WTC11 (cell line): ENCODE measurements around the gene FNIP1.

Experiments
- CREB1 ChIP-seq: sonication (generic); formaldehyde crosslinking; IDR thresholded peaks from 2 replicates; pipeline ENCODE4 v1.8.0; 2023; ENCODE audit warnings: mild to moderate bottlenecking, missing genetic modification reagents
- EMX1 ChIP-seq: fragments of 250-450 bp; sonication (Bioruptor Pico); IDR thresholded peaks from 2 replicates; pipeline ENCODE4 v1.8.0; 2021; ENCODE audit warnings: mild to moderate bottlenecking
- ESRRA ChIP-seq: sonication (generic); formaldehyde crosslinking; IDR thresholded peaks from 2 replicates; pipeline ENCODE4 v1.8.1; 2022; ENCODE audit warnings: mild to moderate bottlenecking, missing genetic modification reagents, borderline replicate concordance
- SMAD3 ChIP-seq: sonication (generic); formaldehyde crosslinking; IDR thresholded peaks from 2 replicates; pipeline ENCODE4 v1.8.0; 2022; ENCODE audit warnings: missing genetic modification reagents, mild to moderate bottlenecking, borderline replicate concordance
- TCF7 ChIP-seq: sonication (generic); formaldehyde crosslinking; IDR thresholded peaks from 2 replicates; pipeline ENCODE4 v1.8.0; 2022; ENCODE audit warnings: mild to moderate bottlenecking, low read depth, missing genetic modification reagents, moderate library complexity
- TF ChIP-seq, protein P1 (sequence below): sonication (generic); formaldehyde crosslinking; IDR thresholded peaks from 2 replicates; pipeline ENCODE4 v1.8.0; 2023; ENCODE audit warnings: missing genetic modification reagents, mild to moderate bottlenecking, borderline replicate concordance
- TF ChIP-seq, protein P2 (sequence below): sonication (generic); formaldehyde crosslinking; IDR thresholded peaks from 2 replicates; pipeline ENCODE4 v1.8.1; 2023; ENCODE audit warnings: mild to moderate bottlenecking, missing genetic modification reagents, moderate library complexity
- TF ChIP-seq, protein P3 (sequence below): fragments of 250-450 bp; sonication (Bioruptor Pico); IDR thresholded peaks from 2 replicates; pipeline ENCODE4 v1.9.0; 2021; ENCODE audit warnings: mild to moderate bottlenecking

DNA sequence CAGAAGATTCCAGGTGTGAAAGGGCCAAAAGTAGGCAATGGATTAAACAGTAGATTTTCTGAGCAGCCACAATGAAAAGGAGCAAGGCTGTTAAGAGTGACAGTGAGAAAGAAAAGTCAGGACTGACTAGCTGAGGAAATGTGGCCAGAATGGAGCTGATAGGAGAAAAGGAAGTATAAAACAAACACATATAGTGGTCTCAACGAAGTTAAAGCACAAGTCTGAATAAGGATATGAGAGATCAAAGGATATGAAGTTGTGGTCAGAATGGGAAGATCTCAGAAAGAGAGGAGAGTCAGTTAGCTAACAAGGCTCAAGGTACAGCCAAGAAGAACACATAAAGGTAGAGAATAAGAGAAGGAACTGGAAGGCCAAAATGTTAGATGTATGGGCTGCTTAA lies 39.9 kb downstream of the FNIP1 start:
- TF ChIP-seq SMAD3 (CRISPR knock-in tag) (no peak), ESRRA (no peak), EMX1 (CRISPR knock-in tag) (no peak), CREB1 (CRISPR knock-in tag) (no peak), TCF7 (CRISPR knock-in tag) (no peak)
- TF ChIP-seq, protein P1, sequence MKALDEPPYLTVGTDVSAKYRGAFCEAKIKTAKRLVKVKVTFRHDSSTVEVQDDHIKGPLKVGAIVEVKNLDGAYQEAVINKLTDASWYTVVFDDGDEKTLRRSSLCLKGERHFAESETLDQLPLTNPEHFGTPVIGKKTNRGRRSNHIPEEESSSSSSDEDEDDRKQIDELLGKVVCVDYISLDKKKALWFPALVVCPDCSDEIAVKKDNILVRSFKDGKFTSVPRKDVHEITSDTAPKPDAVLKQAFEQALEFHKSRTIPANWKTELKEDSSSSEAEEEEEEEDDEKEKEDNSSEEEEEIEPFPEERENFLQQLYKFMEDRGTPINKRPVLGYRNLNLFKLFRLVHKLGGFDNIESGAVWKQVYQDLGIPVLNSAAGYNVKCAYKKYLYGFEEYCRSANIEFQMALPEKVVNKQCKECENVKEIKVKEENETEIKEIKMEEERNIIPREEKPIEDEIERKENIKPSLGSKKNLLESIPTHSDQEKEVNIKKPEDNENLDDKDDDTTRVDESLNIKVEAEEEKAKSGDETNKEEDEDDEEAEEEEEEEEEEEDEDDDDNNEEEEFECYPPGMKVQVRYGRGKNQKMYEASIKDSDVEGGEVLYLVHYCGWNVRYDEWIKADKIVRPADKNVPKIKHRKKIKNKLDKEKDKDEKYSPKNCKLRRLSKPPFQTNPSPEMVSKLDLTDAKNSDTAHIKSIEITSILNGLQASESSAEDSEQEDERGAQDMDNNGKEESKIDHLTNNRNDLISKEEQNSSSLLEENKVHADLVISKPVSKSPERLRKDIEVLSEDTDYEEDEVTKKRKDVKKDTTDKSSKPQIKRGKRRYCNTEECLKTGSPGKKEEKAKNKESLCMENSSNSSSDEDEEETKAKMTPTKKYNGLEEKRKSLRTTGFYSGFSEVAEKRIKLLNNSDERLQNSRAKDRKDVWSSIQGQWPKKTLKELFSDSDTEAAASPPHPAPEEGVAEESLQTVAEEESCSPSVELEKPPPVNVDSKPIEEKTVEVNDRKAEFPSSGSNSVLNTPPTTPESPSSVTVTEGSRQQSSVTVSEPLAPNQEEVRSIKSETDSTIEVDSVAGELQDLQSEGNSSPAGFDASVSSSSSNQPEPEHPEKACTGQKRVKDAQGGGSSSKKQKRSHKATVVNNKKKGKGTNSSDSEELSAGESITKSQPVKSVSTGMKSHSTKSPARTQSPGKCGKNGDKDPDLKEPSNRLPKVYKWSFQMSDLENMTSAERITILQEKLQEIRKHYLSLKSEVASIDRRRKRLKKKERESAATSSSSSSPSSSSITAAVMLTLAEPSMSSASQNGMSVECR (CRISPR knock-in tag), result no peak
- TF ChIP-seq, protein P2, sequence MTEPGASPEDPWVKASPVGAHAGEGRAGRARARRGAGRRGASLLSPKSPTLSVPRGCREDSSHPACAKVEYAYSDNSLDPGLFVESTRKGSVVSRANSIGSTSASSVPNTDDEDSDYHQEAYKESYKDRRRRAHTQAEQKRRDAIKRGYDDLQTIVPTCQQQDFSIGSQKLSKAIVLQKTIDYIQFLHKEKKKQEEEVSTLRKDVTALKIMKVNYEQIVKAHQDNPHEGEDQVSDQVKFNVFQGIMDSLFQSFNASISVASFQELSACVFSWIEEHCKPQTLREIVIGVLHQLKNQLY (CRISPR knock-in tag), result no peak
- TF ChIP-seq, protein P3, sequence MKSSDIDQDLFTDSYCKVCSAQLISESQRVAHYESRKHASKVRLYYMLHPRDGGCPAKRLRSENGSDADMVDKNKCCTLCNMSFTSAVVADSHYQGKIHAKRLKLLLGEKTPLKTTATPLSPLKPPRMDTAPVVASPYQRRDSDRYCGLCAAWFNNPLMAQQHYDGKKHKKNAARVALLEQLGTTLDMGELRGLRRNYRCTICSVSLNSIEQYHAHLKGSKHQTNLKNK (CRISPR knock-in tag), result no peak
